Karpas-422 (cell line): Measurements from ENCODE around the gene BCHE. TPM values are rescaled to one million over a fixed set of nuclear protein-coding genes. Genes with fewer than 3 reads are reported as not detected.

Source experiments
- DNase-seq: peaks from one replicate; pipeline ENCODE4 v3.0.0-alpha.2; 2015
- H2AFZ ChIP-seq: fragments of 200-600 bp; sonication (generic); 2 replicates; pipeline ENCODE4 v1.6.1; 2014; ENCODE audit warnings: antibody characterized with exemption, low read length, mixed read lengths
- H3K27ac ChIP-seq: fragments of 200-600 bp; sonication (generic); 2 replicates; pipeline ENCODE4 v1.5.1; 2014; ENCODE audit warnings: mild to moderate bottlenecking, low read length, moderate library complexity
- H3K27me3 ChIP-seq: fragments of 200-600 bp; sonication (generic); 2 replicates; pipeline ENCODE4 v1.6.1; 2014; ENCODE audit warnings: low read length, mixed read lengths
- H3K36me3 ChIP-seq: fragments of 200-600 bp; sonication (generic); 2 replicates; pipeline ENCODE4 v1.6.1; 2014; ENCODE audit warnings: low read length, mixed read lengths; ENCODE audit not compliant: insufficient read depth
- H3K4me1 ChIP-seq: fragments of 200-600 bp; sonication (generic); 2 replicates; pipeline ENCODE4 v1.6.1; 2014; ENCODE audit warnings: mild to moderate bottlenecking, low read length, mixed read lengths
- H3K4me2 ChIP-seq: fragments of 200-600 bp; sonication (generic); 2 replicates; pipeline ENCODE4 v1.6.1; 2014; ENCODE audit warnings: low read length, low read depth, mild to moderate bottlenecking; ENCODE audit not compliant: poor library complexity, severe bottlenecking
- H3K4me3 ChIP-seq: fragments of 200-600 bp; sonication (generic); 2 replicates; pipeline ENCODE4 v1.5.1; 2014; ENCODE audit warnings: mild to moderate bottlenecking, antibody characterized with exemption, low read length, mixed read lengths
- H3K79me2 ChIP-seq: fragments of 200-600 bp; sonication (generic); 2 replicates; pipeline ENCODE4 v1.6.1; 2014; ENCODE audit warnings: mild to moderate bottlenecking, low read length, mixed read lengths
- H3K9ac ChIP-seq: fragments of 200-600 bp; sonication (generic); 2 replicates; pipeline ENCODE4 v1.6.0; 2014; ENCODE audit warnings: low read length
- H3K9me2 ChIP-seq: fragments of 200-600 bp; sonication (generic), shearing (Covaris generic); replicated peaks from 2 replicates; pipeline ENCODE4 v1.6.0; 2014; ENCODE audit warnings: mild to moderate bottlenecking, low read length, moderate library complexity; ENCODE audit not compliant: insufficient read depth
- H3K9me3 ChIP-seq: fragments of 300-700, 200-600 bp; sonication (generic); 2 replicates; pipeline ENCODE4 v1.6.1; 2014; ENCODE audit warnings: low read length, mixed read lengths
- H4K20me1 ChIP-seq: fragments of 200-600 bp; sonication (generic); 2 replicates; pipeline ENCODE4 v1.6.1; 2014; ENCODE audit warnings: mild to moderate bottlenecking, antibody characterized with exemption, low read length, low read depth; ENCODE audit not compliant: insufficient read depth
- total RNA-seq: library from RNA; depleted of rRNA; stranded (reverse); fragments of >200 nt; shearing (Covaris generic); gene quantifications from 2 replicates; pipeline ENCODE4 v1.2.3, GENCODE V29; 2014; ENCODE audit warnings: low replicate concordance

Gene BCHE
- total RNA-seq, 1 experiment from 2014 or later: 0.11 TPM

GRCh38 chr3:165859061-165859460, 21.8 kb upstream of the BCHE start:
- Histone ChIP-seq H4K20me1 (no peaks in the 10 kb centered on the region), H3K36me3 (no peaks in the 10 kb centered on the region), H3K79me2 (no peaks in the 10 kb centered on the region), H3K9me2 (no peaks in the 10 kb centered on the region), H3K27ac (no peak overlapping the region), H3K4me2 (no peak overlapping the region), H3K27me3 (no peaks in the 10 kb centered on the region), H3K4me3 (no peak overlapping the region), H3K4me1 (no peaks in the 10 kb centered on the region), H2AFZ (no peak overlapping the region), H3K9ac (no peak overlapping the region), H3K9me3 (no peaks in the 10 kb centered on the region)
- no peak for DNase-seq

GRCh38 chr3:165855581-165855980, 18.4 kb upstream of the BCHE start:
- H3K36me3 ChIP-seq: no peaks in the 10 kb centered on the region
- no peak overlapping the region for H3K4me2 ChIP-seq
- no peaks in the 10 kb centered on the region for H3K79me2 ChIP-seq
- no peaks in the 10 kb centered on the region for H3K27me3 ChIP-seq
- no peaks in the 10 kb centered on the region for H3K9me2 ChIP-seq
- no peaks in the 10 kb centered on the region for H4K20me1 ChIP-seq
- no peak for DNase-seq
- H3K4me3 ChIP-seq: no peak overlapping the region
- no peaks in the 10 kb centered on the region for H3K4me1 ChIP-seq
- no peak overlapping the region for H2AFZ ChIP-seq
- no peak overlapping the region for H3K27ac ChIP-seq
- no peaks in the 10 kb centered on the region for H3K9me3 ChIP-seq
- H3K9ac ChIP-seq: no peak overlapping the region

- DNase-seq: peak; percentile 66
- no peak overlapping the region for H3K9ac ChIP-seq
Measured at GRCh38 chr3:165854696-165855095, 17.5 kb upstream of the BCHE start.

GRCh38 chr3:165852711-165853110, 15.5 kb upstream of the BCHE start:
- no peak for DNase-seq
- no peaks in the 10 kb centered on the region for H4K20me1 ChIP-seq
- no peaks in the 10 kb centered on the region for H3K9me2 ChIP-seq
- H3K9ac ChIP-seq: no peak overlapping the region
- no peaks in the 10 kb centered on the region for H3K36me3 ChIP-seq
- no peak overlapping the region for H3K4me2 ChIP-seq
- no peaks in the 10 kb centered on the region for H3K9me3 ChIP-seq
- H3K27me3 ChIP-seq: no peaks in the 10 kb centered on the region
- H3K79me2 ChIP-seq: no peaks in the 10 kb centered on the region
- no peak overlapping the region for H2AFZ ChIP-seq
- H3K27ac ChIP-seq: no peak overlapping the region
- H3K4me1 ChIP-seq: no peaks in the 10 kb centered on the region
- no peak overlapping the region for H3K4me3 ChIP-seq

More at GRCh38 chr3:165854696-165855095, 17.5 kb upstream of the BCHE start:
- H3K9me3 ChIP-seq: no peaks in the 10 kb centered on the region
- H3K27ac ChIP-seq: no peak overlapping the region
- H3K9me2 ChIP-seq: no peaks in the 10 kb centered on the region
- no peak overlapping the region for H2AFZ ChIP-seq
- H3K4me2 ChIP-seq: no peak overlapping the region
- no peaks in the 10 kb centered on the region for H3K36me3 ChIP-seq
- no peaks in the 10 kb centered on the region for H4K20me1 ChIP-seq
- H3K4me3 ChIP-seq: no peak overlapping the region
- no peaks in the 10 kb centered on the region for H3K79me2 ChIP-seq
- H3K27me3 ChIP-seq: no peaks in the 10 kb centered on the region
- no peaks in the 10 kb centered on the region for H3K4me1 ChIP-seq

GRCh38 chr3:165852191-165852590, 15.0 kb upstream of the BCHE start:
- no peak overlapping the region for H2AFZ ChIP-seq
- no peaks in the 10 kb centered on the region for H3K36me3 ChIP-seq
- no peak for DNase-seq
- peaks cover 2% of the 10 kb centered on the region; the same call in 1 of the 2 replicates for H3K9me3 ChIP-seq
- H3K4me1 ChIP-seq: no peaks in the 10 kb centered on the region
- H3K9ac ChIP-seq: no peak overlapping the region
- H3K27ac ChIP-seq: no peak overlapping the region
- no peak overlapping the region for H3K4me3 ChIP-seq
- no peaks in the 10 kb centered on the region for H3K9me2 ChIP-seq
- H3K4me2 ChIP-seq: no peak overlapping the region
- H3K79me2 ChIP-seq: no peaks in the 10 kb centered on the region
- no peaks in the 10 kb centered on the region for H3K27me3 ChIP-seq
- no peaks in the 10 kb centered on the region for H4K20me1 ChIP-seq

GRCh38 chr3:165846056-165846455, 8.8 kb upstream of the BCHE start:
- Histone ChIP-seq H3K36me3 (no peaks in the 10 kb centered on the region), H3K9ac (no peak overlapping the region), H2AFZ (no peak overlapping the region)

GRCh38 chr3:165839296-165840076, 2.3 kb upstream of the BCHE start:
- Histone ChIP-seq H3K9me2 (no peaks in the 10 kb centered on the region), H2AFZ (no peak overlapping the region), H3K9me3 (peaks cover 8% of the 10 kb centered on the region), H3K9ac (no peak overlapping the region), H3K79me2 (no peaks in the 10 kb centered on the region), H4K20me1 (no peaks in the 10 kb centered on the region), H3K36me3 (no peaks in the 10 kb centered on the region), H3K27me3 (no peaks in the 10 kb centered on the region), H3K4me3 (no peak overlapping the region), H3K27ac (no peak overlapping the region), H3K4me1 (no peaks in the 10 kb centered on the region), H3K4me2 (no peak overlapping the region)
- DNase-seq: no peak

More at GRCh38 chr3:165846056-165846455, 8.8 kb upstream of the BCHE start:
- H3K4me2 ChIP-seq: no peak overlapping the region
- H3K9me2 ChIP-seq: no peaks in the 10 kb centered on the region; the same call in 1 of the 2 replicates
- no peaks in the 10 kb centered on the region for H3K79me2 ChIP-seq
- no peak for DNase-seq
- H3K4me1 ChIP-seq: no peaks in the 10 kb centered on the region
- H3K27ac ChIP-seq: no peak overlapping the region
- no peaks in the 10 kb centered on the region for H3K27me3 ChIP-seq
- H3K9me3 ChIP-seq: peaks cover 13% of the 10 kb centered on the region; the same call in 1 of the 2 replicates
- H3K4me3 ChIP-seq: no peak overlapping the region
- H4K20me1 ChIP-seq: no peaks in the 10 kb centered on the region

GRCh38 chr3:165837801-165838200, 578 bp upstream of the BCHE start:
- Histone ChIP-seq H3K4me3 (no peak overlapping the region), H3K36me3 (no peaks in the 10 kb centered on the region), H3K9ac (no peak overlapping the region), H4K20me1 (no peaks in the 10 kb centered on the region), H3K4me2 (no peak overlapping the region), H3K79me2 (no peaks in the 10 kb centered on the region), H3K9me2 (no peaks in the 10 kb centered on the region), H3K27ac (no peak overlapping the region), H3K4me1 (no peaks in the 10 kb centered on the region), H2AFZ (no peak overlapping the region), H3K9me3 (peaks cover 9% of the 10 kb centered on the region), H3K27me3 (no peaks in the 10 kb centered on the region)
- DNase-seq: no peak
